GM18861 (cell line): ENCODE measurements around the gene SULF2.

Experiments used
- ATAC-seq: cut with Tn5 transposase; IDR thresholded peaks from one replicate; pipeline ENCODE4 v1.9.1; 2021; ENCODE audit not compliant: unreplicated experiment

The SULF2 gene

GRCh38 chr20:47610945-47611250, 174.4 kb downstream of the SULF2 start:
- no peak for ATAC-seq

GRCh38 chr20:47610247-47610944, 174.9 kb downstream of the SULF2 start:
- peak; percentile 61 for ATAC-seq

GRCh38 chr20:47609001-47609400, 176.3 kb downstream of the SULF2 start:
- ATAC-seq: no peak
